Stromal cell of bone marrow (primary cell): Measurements from ENCODE around the gene XPNPEP3.
"Not testable (repeated sequence)": the region's sequence is repeated elsewhere in the genome, so short reads cannot be mapped to it uniquely, and the experiment has no call there.

ENCODE experiments used
- DNase-seq: peaks from one replicate; pipeline ENCODE4 v3.0.0-alpha.2; 2012; ENCODE audit warnings: low read depth

Gene XPNPEP3

GRCh38 chr22:40856513-40857308 lies at the start of gene XPNPEP3, which contains the start of gene ST13:
Gene XPNPEP3, plus strand, starts transcription at chr22:40857148. Its CDS starts 34 bp downstream, at chr22:40857182.
Gene ST13, minus strand, starts transcription at chr22:40856639. Its CDS starts 99 bp downstream, at chr22:40856540.
- peak; percentile 94 for DNase-seq

GRCh38 chr22:40808018-40808841 lies 48.7 kb upstream of the XPNPEP3 start:
- no peak for DNase-seq

- no peak for DNase-seq
Measured at GRCh38 chr22:40813912-40814315, 43.0 kb upstream of the XPNPEP3 start.

- DNase-seq = no peak
Measured at GRCh38 chr22:40817737-40818136, 39.2 kb upstream of the XPNPEP3 start.

- no peak for DNase-seq
Measured at GRCh38 chr22:40818192-40818746, 38.7 kb upstream of the XPNPEP3 start.

GRCh38 chr22:40818747-40819598 lies 38.0 kb upstream of the XPNPEP3 start, which contains the start of gene SLC25A17:
Gene SLC25A17, minus strand, starts transcription at chr22:40819346. Its CDS starts 98 bp downstream, at chr22:40819248.
- peak; percentile 65 for DNase-seq

GRCh38 chr22:40819599-40820140 lies 37.3 kb upstream of the XPNPEP3 start:
- DNase-seq = no peak

- DNase-seq = no peak
Measured at GRCh38 chr22:40823426-40823825, 33.5 kb upstream of the XPNPEP3 start.

- not testable (repeated sequence) for DNase-seq
Measured at GRCh38 chr22:40826292-40826691, 30.7 kb upstream of the XPNPEP3 start.

GRCh38 chr22:40826984-40827741 lies 29.8 kb upstream of the XPNPEP3 start:
- no peak for DNase-seq

- DNase-seq = no peak
Measured at GRCh38 chr22:40829131-40829530, 27.8 kb upstream of the XPNPEP3 start.

- DNase-seq = no peak
Measured at GRCh38 chr22:40834619-40835018, 22.3 kb upstream of the XPNPEP3 start.

GRCh38 chr22:40838486-40838885 lies 18.5 kb upstream of the XPNPEP3 start:
- DNase-seq = no peak

GRCh38 chr22:40844951-40845350 lies 12.0 kb upstream of the XPNPEP3 start:
- no peak for DNase-seq

- not testable (repeated sequence) for DNase-seq
Measured at GRCh38 chr22:40845816-40846215, 11.1 kb upstream of the XPNPEP3 start.

GRCh38 chr22:40853333-40853732 lies 3.6 kb upstream of the XPNPEP3 start:
- no peak for DNase-seq

- no peak for DNase-seq
Measured at GRCh38 chr22:40853961-40854360, 3.0 kb upstream of the XPNPEP3 start.

- DNase-seq = peak; percentile 28
Measured at GRCh38 chr22:40855071-40855978, 1.6 kb upstream of the XPNPEP3 start.

GRCh38 chr22:40855979-40856512 lies 902 bp upstream of the XPNPEP3 start:
- DNase-seq = no peak
